NCI-H524 treated with DMSO at 0.1 percent for 48 hours (cell line): ENCODE measurements around the gene ID2.
A peak's percentile ranks its signal among the peaks of the same experiment; 100 is the strongest.

ENCODE experiments used
- DNase-seq: peaks from one replicate; lab custom pipeline; 2025; lab: John Stamatoyannopoulos, UW

Gene ID2

DNA sequence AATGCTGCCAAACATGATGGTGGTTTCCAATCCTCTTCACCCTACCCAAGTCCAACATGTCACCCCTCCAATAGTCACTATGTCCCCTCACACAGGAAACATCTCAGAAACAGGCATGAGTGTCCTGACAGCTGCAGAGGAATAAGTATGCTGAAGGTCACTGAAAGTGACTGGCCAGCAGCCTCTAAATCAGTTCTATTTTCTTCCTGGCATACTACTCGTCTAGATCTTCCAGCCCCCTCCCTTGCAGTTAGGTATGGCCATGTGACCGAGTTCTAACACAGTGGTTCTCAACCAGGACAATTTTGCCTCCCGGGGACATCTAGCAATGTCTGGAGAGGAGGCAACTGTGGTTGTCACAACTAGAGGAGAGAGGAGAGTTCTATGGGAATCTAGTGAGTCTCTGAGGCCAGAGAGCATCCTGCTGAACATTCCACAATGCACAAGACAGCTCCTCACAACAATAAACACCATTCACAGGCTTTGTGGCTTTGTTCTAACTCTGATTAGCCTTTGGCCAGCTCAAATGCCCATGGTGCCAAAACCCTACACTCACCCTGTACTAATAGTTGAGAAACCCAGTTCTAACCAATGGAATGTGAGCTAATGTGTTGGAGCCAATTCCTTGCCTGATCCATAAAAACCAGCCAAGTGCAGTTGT, 12.6 kb upstream of the ID2 start:
- DNase-seq: no peak

DNA sequence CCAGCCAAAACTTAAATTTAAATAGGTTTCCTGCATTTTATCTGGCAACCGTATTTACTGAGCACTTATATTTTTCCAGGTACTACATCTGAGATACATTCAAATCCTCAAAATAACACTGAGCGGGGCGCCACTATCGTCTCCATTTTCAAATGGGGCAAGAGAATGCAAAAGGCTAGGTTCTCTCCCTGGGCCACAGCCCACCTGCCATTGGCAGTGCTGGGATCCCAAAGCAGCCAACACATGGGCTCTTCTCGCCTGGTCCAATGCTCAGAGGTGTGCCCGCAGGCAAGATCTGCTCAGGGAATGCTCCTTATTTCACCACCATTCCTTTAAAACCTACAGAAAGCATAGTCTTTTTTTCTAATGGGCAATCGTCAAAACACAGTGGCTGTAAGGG, 11.3 kb upstream of the ID2 start:
- no peak for DNase-seq

DNA sequence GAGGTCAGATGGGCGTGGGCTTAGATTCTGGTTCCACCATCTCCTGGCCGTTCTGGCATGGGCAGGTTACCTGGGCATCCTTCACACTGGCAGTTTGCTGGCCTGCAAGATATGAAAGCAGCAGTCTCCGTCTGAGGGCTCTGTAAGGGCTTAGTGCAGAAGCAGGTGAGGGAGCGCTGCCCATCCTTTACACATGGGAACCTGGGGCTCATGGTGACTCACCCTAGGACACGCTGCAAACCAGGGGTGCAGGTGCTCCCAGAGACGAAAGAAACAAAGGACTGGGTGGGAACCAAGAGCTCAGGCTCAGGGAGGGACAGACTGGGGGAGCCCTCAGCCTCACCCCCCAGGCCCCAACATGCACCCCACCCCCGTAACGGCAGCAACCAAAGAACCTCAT, 10.7 kb upstream of the ID2 start:
- DNase-seq: no peak

DNA sequence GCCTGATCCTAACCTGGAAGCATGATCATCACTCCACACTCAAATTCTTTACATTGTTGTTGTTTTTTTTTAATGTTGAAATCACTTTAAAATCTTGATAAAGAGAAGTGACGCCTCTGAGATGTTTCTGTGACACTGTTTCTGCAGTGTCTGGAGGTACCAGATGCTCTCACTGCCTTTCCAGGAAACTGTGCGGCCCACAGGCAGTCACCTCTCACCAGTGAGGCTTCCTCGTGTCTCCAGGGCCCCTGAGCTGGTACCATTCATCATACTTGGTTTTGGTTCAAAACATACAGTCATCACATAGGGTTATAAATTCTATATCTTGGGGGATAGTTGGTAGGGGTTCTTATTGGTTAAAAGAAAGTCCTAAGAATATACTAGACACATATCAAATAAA, 10.1 kb upstream of the ID2 start:
- DNase-seq: no peak

DNA sequence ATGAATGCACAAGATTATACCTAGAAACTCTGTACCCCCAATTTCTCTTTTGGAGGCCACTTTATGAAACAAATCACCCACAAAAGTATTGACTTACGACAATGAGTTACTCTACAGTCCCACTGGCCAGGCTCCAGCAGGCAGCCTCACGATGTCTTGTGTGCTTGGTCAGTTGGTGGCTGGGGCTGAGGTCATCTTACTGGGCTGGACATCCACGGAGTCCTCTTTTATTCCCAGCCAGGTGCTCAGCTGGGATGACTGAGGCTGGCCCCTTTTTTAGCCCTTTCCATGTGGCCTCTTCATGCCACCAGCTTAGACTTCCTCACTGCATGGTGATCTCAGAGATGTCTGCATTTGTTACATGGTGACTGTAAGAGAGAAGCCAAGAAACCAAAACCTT, 8.9 kb upstream of the ID2 start:
- no peak for DNase-seq

DNA sequence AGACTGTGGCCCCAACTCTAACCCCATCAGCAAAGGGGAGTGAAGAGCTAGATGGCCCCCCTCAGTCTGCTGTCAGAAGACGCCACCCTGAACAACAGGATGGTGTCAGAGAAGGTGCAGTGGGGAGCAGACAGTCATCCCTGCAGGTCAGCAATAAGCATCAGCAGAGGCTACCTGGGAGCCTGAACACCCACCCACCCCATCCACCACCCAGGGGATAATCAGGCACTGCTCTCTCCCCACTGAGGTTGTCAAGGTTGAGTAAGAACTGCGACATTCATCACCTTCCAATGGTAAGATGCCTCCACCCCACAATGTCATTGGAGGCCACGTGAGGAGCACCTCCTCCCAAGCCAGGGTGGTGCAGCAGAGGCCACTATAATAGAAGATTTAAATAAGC, 8.5 kb upstream of the ID2 start:
- no peak for DNase-seq

DNA sequence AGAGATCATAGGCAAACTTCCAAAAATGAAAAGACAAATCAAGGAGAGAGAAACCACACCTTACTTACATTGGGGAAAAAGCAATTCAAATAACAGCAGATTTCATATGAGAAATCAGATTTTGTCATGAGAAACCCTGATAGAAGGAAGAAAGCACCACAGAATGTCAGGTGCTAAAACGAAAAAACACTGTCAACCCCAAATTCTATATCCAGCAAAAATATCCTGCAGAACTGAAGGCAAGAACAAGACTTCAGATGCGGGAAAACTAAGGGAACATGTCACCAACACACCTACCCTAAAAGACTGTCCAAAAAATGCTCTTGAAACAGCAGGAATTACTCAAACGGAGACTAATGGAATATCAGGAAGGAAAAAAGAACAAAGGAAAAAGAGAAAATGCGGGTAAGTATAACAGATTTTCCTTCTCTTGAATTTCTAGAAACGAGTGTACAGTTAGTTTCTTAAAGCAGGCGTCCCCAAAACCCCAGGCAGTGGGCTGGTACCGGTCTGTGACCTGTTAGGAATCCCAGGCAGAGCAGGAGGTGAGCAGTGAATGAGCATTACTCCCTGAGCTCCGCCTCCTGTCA, 7.3 kb upstream of the ID2 start:
- DNase-seq: no peak

DNA sequence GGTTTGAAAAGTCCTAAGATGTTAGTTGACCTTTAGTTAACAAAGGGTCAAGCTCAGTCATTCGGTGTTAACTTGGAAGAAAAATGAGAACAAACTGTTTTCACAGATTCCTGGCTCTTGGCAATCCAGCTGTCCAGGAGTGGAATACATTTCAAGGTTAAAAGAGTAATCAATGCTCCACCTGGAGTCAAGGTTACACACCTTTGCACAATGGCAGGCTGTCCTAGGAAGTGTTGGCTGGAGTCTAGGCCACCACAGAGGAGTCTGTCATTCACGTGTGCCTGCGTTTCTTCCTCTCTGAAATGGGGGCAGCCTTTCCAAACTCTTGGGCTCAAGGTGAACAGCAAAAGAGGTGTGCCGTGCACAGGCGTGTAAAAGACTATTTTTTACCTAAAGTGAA, 6.3 kb upstream of the ID2 start:
- no peak for DNase-seq

DNA sequence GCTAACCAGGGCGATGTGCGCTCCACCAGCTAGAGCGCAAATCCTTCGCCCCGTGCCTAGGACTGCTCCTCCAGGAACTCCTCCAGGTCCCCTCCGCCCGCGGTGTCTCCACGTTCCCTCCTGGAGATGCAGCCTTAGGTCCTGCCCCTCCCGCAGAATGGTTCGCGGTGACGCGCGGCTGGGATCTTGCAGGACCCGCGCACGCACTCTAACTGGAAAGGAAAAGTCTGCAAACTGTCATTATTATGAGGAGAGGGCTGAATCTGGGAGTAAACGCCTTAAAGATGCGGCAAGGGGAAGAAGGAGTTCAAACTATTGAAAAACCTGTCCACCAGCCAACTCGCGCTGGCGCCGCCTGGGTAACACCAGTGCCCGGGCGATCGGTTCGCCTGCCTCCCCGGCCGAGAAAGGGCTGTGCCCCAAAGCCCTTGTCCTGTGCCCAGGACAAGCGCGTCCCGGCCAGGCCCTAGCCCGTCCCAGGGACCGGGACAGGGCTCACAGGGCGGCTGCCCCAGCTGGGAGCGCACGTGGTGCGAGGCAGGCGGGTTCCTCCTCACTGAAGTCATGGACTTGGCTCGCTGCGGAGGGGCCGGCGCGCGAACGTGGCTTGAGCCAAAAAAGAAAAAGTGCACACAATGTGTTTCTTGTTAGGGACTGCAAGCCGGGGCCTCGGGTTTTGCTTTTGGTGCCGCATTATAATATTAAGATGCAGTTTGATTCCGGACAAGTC, 5.5 kb upstream of the ID2 start:
- DNase-seq: no peak

DNA sequence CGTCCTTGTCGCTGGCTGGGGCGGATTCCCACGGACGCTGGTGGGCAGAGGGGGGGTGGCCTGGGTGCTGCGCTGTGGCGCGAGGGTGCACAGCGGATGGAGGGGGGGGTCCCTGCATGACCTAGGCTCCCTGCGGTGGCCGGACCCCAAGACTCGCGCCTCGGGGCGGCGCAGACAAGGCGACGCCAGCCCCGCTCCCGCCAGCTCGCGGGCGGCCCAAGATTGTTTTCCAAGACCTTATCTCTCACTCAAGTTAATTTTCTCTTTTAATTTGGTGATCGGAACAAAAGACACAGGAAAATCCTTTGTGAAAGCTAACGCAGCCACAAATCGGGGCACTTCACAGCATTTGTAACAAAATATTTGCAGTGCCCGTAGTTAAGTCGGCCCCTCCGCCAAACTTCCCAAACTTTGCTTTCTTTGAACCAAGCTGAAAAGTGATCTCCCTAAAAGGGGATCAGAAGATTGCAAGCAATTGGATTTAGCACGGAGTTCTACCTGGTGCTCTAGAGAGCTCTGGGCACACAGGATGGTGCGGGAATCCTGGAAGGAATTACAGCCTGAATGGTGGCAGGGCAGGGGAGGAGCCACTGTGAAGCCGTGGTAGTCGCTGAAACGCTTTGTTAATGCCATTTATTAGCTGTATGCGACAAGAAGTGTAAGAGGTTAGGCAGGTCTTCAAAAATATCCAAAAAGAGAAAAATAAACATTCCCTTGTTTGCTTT, 4.8 kb upstream of the ID2 start:
- DNase-seq: no peak

DNA sequence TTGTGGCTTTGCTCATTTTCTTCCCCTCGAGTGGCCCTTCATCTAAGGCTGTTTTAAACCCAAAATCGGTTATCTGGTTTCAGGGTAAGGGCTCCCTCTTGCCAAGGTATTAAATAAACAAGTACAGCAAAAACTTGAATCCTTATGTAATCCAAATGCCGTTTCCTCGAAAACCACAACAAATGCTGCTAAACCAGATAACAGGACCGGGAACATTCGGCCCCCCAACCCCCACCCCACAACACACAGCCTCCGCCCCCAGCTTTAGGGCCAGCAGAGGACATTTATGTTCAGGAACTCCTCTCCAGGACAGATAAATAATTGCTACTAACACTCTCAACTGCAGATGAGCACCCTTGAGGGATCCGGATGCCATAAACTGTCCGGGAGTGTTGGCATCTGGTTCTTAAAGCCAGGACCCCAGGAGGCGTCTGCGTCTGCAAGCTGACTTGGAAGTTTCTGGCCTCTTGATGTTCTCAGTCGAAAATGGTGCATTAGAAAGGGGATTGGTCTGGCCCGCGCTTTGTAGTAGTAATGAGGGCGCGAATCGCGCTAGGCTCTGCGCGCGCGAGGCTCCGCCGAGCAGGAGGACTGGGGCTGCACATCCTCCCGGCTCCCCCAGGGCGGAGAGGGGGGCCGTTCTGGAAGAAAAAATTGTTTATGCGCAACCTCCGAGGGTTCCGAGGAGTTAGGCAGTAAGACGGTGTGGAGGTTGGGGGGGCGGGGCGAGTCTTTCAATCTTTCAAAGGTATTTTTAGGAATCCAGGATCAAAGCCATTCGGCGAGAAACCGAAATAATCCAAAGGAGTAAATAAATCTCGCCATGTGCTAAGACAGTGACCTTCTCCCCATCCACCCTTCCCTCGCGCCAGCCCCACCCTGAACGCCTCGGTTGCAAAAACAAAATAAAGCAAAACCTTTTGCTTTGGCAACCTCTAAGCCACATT, 3.9 kb upstream of the ID2 start:
- peak; percentile 82 for DNase-seq

DNA sequence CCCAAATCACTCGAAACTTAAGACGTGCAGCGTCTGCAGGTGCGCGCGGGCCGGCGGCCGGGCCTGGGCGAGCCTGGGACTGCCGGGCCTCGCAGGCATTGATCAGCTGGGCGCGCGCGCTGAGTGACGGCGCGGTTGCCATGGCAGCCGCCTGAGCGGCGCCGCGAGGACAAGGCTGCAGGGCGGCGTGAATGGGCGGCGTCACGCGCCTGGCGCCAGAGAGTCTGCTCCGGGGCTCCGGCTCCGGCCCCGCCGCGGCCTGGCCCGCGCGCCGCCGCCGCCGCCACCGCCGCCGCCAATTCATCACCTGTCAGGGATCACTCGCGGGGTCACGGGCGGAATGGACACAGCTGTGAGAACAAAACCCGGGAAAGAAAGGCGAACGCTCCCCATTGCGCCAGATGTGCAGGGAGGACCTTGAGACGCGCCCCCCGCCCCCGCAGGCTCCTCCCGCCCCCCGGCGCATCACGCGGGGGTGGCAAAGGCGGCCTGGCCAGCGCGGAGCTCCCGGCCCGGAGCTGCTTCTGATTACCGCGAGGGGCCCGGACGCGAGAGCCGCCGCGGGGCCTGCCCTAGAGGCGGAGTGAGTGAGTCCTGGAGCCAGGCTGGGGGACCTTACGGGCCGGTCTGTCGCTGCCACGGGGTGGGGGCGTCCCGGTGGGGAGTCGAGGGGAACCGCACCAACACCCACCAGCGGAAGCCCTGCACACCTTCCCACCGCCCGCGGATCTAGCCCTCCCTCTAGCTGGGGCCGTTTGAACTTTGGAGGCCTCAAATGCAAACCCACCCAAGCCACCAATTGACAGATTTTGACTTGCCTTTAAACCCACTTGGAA, 2.9 kb upstream of the ID2 start:
- DNase-seq: peak; percentile 71

DNA sequence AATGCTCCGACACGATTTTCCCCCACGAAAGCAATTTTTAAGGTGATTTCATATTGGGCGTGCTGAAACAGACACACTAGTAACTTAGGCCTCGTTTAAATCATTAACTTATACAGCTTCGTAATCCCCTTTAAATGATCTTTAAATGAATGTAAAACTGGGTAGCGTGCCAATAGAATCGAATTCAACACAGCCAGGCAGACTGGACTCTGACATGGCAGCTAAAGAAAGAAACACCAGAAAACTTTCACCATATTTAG, 2.4 kb upstream of the ID2 start:
- no peak for DNase-seq

DNA sequence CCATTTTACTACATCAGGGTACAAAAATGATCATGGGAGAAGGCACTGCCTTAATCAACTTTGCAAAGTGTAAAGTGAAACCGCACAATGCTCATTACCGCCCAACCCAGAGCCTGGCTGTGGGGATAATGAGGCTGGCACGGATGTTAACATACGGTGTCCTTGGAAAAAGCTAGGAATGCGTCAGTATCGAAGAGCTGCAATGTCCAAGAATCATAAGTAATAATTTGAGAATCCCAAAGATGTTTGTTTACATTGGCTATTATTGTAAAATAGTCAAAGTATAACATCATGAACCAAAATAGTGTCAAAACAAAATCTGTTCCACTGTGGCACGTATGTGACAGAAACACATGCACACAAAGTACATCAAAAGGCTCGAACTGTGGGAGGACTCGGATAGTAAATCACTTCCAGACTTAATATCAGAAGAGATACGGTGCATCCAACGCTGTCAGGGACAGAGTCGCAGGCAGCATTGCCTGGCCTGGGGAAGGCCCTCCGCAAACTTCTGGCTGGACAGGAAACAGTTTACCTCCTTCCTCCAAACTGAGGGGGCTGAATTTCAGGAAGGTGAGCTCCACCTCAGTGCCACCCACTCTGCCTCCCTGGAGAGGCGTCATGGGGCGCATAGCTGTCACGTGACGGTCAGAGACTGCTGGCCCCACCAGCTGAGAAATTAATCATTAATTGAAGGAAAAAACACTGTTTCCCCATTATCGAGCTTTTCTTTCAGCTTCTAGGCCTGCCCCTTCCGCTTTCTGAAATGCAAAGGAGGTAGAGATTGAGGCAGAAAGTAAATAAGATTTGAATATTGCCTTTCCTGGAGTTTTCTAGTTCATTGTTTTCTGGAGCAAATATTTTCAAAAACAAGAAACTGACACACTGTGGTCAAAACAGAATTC, 1.8 kb upstream of the ID2 start:
- no peak for DNase-seq

DNA sequence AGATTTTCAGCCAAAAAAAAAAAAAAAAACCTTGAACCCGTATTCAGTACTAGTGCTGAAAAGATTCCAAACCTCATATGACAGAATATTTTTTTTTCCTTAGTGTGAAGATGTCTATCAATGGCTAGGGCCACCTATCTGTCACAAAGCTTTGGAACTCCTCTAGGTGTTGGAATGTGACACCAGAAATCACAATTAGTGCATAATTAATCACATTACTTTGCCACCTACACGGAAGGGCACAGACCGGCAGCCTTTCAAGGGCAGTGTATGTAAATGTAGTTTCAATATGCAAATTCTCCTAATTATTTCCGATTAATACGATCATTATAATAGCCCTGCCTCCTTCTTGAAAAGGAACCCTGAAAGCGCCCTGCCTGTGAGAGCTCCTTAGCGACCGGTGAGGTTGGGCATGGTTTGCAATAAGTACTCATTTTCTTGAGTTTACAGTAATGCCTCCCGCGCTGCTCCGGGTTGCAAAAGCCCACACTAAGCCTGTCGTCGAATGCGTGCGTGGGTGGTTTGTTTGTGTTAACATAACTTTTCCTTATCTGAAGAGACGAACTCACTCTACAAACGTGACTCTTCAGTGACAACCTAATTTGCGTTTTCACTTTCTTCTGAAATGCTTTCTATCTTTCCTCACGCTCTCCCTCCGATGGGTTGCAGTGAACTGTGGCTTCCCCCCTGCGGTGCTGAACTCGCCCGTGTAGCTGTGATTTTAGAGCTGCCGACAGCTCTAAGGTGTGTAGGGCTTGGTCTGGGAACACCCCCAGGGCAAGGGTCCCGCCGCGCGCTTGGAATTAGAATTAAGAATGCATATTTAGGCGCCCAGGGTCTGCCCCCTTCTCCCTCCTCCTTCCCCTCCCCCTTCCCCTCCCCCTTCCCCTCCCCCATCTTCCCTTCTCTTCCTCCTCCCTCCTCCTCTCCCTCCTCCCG, 765 bp upstream of the ID2 start:
- no peak for DNase-seq

DNA sequence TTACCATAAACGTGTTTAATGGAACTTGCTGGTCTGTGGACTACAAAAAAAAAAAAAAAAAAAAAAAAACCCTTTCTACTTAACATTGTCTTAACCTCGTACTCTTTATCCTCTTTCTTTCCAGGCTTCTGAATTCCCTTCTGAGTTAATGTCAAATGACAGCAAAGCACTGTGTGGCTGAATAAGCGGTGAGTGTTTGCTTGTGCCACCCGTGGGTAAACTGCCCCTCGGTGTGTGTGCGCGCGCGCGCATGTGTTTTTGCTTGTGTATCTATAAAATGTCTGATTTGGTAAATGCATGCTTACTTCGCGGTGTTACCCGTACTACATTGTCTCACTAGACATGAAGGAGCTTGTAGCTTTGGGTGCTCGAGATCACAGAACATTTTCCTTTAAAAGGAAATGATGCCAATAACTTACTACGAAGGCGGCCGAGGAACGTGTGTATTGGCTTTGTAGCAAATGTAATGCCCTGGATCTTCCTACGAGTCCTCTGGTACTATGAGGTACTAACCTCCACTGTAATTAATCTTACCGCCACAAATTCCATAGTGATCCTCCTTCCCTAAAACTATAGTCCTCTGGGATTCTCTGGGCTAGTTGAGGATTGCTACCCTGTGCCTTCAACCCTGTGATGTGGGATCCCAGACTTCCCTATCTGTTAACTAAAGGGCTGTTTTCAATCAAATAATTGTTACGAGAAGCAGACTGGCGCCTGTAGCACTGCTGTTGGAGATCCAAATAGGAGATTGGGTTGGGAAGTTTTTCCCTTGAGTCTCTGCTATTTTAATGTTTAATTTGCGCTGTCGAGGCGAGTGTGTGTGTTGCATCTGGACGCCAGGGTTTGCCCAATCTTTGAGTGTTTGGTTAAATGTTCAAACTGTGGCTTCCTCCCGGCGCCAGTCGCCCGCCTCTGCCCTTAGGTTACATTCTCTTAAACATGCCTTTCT, 1.1 kb downstream of the ID2 start:
- peak; percentile 63 for DNase-seq

DNA sequence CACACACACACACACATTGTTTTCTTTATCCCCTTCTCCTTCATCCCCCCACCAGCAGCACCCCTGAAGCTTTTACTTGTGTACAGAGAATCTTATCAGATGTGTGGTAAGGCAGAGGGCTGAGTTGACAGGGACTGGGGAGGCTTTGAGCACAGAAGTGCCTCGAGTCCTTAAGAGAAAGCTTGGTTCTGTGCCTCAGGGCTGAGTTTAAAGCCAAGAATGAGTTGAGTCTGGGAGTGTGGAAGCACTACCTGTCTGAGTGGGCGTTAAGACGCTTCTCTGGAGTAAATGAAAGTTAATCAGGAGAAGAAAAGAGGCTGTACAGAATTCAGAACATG, 2.7 kb downstream of the ID2 start:
- no peak for DNase-seq
